ENCODE data around the gene FKBP4.
"Not testable (repeated sequence)": the region's sequence is repeated elsewhere in the genome, so short reads cannot be mapped to it uniquely, and the experiment has no call there.

The FKBP4 gene, protein sequence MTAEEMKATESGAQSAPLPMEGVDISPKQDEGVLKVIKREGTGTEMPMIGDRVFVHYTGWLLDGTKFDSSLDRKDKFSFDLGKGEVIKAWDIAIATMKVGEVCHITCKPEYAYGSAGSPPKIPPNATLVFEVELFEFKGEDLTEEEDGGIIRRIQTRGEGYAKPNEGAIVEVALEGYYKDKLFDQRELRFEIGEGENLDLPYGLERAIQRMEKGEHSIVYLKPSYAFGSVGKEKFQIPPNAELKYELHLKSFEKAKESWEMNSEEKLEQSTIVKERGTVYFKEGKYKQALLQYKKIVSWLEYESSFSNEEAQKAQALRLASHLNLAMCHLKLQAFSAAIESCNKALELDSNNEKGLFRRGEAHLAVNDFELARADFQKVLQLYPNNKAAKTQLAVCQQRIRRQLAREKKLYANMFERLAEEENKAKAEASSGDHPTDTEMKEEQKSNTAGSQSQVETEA

DNA sequence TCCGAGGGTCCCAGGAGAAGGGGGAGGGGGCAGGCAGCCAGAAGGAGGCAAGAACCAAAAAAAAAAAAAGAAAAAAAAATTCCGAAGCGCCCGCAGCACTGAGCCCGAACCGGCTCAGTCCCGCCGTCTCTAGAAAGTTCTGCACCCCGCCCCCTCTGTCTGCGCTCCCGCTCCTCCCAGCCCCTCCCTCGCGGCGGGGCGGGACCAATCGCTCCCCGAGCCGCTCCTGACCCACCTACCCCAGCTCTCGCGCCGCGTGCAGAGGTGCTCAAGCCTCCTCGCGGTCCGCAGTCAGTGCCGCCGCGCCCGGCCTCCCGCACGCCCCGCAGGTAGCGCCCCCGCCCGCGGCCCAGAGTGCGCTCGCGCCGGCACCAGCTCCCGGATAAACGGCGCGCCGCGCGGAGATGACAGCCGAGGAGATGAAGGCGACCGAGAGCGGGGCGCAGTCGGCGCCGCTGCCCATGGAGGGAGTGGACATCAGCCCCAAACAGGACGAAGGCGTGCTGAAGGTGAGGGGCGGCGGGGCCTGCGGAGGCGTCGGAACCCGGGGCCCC is at the start of gene FKBP4:
TSS of gene FKBP4 (plus strand) at position 235 of the 554 bp plus-strand sequence. CDS start at position 405, 170 bp downstream.
- DNase-seq (ENCODE audit: low read depth): peak; percentile 82

DNA sequence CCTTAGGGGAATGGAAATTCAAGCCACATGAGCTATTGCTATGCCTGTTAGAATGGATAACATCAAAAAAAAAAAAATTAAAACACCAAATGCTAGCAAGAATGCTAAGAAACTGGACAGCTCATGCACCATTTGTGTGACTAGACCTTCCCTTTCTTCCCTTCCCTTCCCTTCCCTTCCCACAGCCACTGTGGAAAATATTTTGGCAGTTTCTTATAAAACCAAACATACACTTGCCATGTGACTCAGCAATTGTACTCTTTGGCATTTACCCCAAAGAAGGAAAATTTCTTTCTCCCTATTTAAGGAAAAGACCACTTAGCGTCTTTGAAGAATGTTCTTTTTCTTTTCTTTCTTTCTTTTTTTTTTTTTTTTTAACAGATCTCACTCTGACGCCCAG is 49.1 kb upstream of the FKBP4 start:
- DNase-seq (ENCODE audit: low read depth): peak; percentile 75

DNA sequence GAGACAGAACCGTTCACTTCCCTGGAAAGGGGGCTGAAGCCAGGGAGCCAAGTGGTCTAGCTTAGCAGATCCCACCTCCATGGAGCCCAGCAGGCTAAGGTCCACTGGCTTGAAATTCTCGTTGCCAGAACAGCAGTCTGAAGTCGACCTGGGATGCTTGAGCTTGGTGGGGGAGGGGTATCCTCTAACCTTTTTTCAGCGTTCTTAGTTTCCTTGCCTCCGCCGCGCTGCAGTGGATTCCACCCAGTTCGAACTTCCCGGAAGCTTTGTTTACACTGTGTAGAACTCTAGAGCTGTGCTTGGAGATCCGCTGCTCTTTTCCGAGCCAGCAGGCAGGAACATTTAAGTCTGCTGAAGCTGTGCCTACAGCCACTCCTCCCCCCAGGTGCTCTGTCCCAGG is 45.2 kb upstream of the FKBP4 start:
- no peak for DNase-seq (ENCODE audit: low read depth)

DNA sequence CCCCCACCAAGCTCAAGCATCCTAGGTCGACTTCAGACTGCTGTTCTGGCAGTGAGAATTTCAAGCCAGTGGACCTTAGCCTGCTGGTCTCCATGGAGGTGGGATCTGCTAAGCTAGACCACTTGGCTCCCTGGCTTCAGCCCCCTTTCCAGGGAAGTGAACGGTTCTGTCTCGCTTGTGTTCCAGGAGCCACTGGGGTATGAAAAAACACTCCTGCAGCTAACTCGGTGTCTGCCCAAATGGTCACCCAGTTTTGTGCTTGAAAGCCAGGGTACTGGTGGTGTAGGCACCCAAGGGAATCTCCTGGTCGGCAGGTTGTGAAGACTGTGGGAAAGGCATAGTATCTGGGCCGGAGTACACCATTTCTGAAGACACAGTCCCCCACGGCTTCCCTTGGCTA is 44.6 kb upstream of the FKBP4 start:
- no peak for DNase-seq (ENCODE audit: low read depth)

DNA sequence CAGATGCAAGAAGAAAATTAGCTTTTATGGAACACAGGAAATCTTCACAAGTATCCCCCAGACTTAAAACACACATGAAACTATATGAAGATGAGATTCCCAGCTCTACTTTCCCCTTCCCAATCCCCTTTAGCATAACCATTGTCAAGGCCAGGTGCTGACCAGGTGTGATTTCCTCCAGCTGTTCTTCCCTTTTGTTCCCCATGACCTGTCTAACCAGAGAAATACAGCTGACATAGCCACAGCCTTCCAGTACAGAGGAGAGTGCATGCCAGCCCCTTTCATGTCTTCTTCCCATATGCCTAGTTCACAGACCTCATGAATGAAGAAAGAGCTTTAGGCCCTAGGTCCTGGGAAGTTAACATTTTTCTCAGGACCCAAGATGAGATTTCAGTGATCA is 43.5 kb upstream of the FKBP4 start:
- DNase-seq (ENCODE audit: low read depth): no peak

DNA sequence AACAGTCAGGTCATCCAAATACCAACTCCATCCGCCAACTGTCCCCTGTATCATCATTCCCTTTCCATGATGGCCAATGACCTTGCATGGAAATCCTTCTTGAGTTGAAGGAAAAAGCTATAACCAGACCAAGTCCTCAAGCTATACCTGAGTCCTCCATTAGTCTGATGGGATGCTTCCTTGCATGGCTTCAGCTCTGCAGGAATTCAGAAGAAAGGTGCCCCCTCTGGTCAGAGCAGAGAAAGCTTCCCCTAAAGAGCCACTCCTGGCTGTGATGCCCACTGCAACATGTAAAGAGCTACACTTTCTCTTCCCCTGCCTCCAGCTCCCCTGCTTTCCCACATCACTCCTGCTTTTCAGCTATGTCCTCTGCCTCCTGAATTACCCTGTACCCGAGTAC is 43.1 kb upstream of the FKBP4 start:
- no peak for DNase-seq (ENCODE audit: low read depth)

DNA sequence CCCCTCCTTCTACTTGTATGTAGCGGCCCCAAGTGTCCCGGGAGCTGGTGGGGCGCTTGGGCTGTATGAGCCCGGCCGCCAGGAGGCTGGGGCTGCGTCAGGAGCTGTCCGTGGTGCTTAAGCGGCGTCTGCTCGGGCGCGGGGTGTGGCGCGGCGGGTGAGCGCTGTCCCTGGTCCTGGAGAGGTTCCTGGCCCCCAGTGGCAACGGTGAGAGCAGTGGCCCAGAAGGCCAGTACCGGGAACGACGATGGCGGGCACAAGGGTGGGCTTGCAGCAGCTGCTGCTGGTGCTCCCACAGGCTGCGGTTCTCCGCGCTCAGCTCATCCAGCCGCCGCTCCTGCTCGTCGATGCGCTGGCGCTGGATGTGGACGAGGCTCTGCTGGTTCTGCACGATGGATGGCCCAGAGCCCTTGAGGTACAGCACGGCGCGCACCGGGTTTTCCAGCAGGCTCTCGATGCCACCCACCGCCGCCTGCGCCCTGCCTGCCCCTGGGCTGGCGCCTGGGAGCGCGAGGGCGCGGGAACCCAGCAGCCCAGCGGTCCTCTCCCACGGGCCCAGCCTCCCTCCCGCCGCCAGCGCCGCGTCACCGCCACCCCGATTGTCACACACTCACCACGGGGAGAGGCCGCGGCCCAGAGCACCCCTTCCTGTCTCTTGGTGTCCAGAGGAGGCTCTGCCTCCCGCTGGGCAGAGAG is 41.9 kb upstream of the FKBP4 start:
- DNase-seq (ENCODE audit: low read depth): peak; percentile 76

DNA sequence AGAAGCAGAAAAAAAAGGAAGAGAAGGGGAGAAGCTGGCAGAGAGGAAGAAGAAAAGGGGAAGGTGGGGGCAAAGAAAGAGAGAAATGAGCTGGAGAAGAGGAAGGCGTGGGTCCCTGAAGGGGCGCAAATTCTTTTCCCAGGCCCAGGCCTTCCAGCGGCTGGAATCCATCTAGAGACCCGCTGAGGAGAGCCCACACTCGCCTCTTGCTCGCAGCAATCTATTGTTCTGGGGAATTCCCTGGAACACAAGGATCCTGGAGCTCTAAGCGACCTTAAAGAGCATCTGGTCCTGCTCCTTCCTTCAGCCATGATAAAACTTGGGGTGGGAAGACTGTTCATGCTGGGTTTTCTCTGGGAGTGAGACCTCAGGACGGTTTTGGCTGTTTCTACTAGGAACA is 41.2 kb upstream of the FKBP4 start:
- no peak for DNase-seq (ENCODE audit: low read depth)

DNA sequence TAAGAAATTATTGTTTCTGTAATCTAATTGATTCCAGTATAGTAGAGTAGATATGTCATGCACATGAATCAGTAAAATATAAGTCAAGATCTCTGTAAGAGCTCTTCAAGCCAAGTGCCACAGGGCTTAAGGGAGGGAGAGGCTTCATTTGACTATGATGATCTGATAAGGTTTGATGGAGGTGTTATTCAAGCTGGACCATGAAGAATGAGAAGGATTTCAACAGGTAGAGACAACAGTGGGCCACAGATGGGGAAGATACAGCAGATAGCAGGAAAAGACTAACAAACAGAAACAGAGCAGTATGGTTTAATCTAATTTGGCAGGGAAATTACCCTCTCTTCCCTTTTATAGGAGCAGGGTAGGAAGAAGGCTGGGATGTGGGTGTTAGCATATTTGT is 40.6 kb upstream of the FKBP4 start:
- no peak for DNase-seq (ENCODE audit: low read depth)

DNA sequence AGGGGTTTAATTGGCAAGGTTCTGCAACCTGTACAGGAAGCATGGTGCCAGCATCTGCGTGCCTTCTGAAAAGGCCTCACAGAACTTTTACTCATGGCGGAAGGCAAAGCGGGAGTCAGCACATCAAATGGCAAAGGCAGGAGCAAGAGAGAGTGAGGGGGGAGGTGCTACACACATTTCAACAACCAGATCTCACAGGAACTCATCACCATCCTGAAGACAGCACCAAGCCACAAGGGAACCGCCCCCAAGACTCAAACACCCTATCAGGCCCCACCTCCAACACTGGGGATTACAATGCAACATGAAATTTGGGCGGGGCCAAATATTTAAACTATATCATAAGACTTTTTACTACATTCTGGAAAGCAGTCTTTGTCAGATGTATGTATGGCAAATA is 38.0 kb upstream of the FKBP4 start:
- DNase-seq (ENCODE audit: low read depth): no peak

DNA sequence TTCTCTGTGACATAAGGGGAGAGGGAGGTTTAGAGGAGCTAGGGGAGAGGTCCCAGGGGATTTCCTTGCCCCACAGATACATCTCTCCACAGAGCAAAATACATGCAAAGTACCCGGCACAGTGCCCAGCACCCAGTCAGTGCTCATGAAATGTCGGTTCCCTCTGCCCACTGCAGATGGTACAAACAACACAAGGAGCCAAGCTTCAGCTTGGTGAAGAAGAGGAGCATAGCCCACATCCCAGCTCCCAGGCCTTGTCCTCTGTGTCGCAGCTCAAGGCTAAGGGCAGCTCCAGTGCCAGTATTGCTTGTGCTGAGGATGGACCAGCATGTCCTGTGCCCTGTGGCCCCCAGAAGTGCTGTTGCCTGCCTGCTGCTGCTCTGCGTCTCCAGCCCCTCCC is 35.0 kb upstream of the FKBP4 start:
- no peak for DNase-seq (ENCODE audit: low read depth)

DNA sequence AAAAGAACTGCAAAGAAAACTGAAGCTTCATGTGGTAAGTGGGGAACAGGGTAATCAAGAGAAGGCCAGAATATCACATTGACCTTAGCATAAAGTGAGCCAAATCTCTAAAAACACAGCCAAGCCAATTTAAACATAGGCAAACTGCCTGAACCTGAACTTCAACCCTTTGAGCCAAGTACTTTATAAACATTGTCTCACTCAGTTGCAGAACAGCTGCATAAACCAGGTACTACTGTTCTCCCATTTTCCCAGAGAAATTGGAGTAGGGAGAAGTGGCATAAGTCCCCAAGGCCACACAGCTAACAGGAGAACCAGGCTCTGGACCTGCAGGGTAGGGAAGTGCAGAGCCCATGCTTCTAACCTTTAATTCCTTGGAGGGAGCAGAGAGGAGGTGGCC is 30.4 kb upstream of the FKBP4 start:
- no peak for DNase-seq (ENCODE audit: low read depth)

DNA sequence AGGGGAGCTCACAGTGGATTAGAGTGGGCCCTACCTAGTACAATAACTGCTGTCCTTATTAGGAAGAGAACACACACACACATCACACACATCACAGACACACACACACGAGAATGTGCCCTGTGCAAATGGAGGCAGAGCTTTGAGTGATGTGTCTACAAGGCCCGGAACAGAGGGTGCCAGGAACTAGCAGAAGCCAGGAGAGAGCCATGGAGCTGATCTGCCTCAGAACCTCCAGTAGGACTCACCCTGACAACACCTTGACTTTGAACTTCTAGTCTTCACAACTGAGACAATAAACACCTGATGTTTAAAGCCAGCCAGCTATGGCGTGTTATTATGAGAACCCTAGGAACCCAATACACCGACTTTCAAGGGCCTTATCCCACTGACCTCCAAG is 29.7 kb upstream of the FKBP4 start:
- no peak for DNase-seq (ENCODE audit: low read depth)

DNA sequence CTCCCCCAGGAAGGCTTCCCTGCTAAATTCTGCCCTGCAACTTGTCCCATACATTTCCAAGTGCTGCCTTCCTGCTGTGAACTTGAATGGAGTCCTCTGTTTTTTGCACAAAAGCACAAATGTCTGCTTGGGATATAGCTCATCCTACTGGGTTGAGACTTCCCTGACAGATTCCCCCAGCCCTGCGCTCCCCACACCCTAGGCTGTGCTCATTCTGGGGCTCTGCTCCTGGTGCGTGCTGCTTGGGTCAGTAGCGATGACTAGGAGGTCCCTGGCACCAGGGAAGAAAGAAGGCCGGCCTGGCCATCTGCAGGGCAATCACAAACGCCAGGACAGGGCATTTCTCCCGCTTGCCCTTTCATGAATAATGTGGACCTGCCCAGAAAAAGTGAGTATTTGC is 29.2 kb upstream of the FKBP4 start:
- DNase-seq (ENCODE audit: low read depth): no peak

DNA sequence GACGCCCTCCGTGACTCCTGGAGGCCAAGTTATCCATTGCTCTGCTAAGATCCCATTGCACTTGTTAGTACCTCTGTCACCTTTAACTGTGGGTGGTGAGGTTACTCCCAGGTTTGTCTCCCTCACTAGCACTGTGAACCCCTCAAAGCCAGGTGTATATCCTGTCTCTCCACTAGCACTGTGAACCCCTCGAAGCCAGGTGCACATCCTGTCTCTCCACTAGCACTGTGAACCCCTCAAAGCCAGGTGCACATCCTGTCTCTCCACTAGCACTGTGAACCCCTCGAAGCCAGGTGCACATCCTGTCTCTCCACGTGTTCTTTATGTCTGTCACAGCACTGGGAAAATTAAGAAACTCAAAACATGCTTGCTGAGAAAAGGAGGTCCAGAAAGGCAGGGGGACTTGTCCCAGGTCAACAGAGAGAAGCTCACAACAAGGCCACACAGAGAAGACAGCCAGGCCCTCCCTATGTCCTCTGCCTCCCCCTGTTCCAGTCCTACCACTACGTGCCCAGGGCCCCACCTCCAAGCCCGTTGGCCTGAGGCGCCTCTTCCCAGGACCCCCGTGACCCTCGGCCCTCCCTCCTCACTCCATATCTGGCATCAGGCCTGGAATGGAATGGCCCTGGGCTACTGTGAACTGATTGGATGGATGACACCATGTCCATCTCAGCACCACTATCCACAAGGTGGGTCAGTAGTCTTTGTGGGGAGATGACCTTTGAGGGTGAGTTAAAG is 26.4 kb upstream of the FKBP4 start:
- DNase-seq (ENCODE audit: low read depth): no peak

DNA sequence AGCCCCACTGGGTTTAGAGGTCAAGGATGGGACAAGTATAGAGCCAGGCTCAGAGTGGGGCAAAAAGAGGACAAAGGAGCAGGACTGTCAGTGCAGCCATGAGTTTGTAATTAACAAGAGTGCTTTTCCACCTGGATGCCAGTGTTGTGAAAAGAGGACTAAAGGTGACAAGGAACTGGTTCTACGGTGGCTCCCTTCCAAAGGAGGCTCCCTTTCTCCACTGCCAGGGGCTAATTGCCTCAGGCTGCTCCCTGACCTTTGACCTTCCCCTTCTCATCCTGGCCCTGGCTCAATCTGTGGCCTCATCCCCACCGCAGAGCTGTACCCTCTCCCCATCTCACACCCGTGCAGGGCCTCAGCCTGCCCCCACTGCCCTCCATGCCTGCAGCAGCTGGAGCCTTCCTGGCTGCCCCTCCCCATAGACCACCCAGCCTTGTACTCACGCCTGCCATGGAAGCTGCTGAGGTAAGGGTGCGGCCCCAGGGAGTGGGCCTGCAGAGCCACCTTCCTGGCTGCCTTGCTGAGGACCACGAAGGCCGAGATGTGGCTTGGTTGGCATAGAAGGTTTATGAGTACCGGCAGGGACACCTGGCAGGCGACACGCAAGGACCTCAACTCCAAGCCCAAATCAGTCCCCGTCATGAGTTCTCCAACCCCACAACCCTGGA is 24.8 kb upstream of the FKBP4 start:
- no peak for DNase-seq (ENCODE audit: low read depth)

DNA sequence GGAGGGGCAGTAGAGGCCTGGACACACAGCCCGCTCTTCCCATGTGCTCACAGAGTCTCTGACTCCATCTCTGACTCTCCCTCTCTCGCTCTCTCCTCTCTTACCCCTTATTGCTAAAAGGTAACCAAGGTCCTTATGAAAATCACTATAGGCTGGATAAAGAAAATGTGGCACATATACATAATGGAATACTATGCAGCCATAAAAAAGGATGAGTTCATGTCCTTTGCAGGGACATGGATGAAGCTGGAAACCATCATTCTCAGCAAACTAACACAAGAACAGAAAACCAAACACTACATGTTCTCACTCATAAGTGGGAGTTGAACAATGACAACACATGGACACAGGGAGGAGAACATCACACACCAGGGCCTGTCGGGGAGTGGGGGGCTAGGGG is 24.2 kb upstream of the FKBP4 start:
- not testable (repeated sequence) for DNase-seq (ENCODE audit: low read depth)

DNA sequence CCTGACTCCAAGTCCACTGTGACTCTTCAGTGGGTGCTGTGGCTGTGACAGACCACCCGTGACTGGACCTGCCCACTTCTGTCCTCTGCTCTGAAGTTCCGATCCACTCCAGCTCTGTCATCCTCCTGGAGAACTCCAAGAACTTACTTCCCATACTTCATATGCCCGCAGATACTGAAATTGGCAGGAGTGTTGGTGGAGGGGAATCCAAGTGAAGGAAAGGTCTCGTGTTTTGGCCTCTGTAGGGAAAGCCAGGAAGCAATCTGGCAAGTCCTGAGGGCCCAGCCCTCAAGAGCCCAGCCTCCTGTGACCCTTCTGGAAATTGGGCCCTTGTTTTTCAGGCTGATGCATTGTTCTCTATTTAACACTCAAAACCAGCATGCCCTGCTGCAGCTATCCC is 22.4 kb upstream of the FKBP4 start:
- DNase-seq (ENCODE audit: low read depth): no peak

DNA sequence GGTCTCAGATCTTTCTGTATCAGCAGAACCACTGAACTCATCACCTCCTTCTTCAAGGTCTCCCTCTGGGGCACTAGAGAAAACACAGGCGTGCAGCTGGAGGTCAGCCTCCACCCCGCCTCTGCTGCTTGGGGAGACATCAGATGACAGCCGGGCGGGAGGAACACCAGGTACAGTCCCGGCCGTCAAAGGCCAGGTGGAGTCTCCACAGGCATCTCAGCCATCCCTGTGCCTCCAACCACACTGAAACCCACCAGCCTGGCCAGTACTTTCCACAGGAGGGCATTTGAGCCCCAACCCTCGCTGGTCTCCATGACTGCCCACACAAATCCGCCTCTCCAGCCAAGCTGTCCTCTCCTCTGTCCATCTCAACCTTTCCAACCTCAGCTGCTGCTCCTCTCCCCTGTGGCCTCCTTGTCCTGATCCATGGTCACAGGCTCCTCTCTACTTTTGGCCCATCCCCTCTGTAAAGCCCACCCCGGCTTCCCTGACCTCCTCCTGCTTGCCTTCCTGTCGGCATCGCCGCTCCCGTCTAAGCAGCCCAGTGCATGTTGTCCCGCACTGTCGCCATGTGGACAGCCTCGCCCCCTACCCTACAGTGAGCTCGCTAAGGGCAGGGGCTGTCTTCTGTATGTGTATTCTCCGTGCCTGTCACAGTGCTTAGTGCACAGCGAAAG is 21.4 kb upstream of the FKBP4 start:
- DNase-seq (ENCODE audit: low read depth): no peak

DNA sequence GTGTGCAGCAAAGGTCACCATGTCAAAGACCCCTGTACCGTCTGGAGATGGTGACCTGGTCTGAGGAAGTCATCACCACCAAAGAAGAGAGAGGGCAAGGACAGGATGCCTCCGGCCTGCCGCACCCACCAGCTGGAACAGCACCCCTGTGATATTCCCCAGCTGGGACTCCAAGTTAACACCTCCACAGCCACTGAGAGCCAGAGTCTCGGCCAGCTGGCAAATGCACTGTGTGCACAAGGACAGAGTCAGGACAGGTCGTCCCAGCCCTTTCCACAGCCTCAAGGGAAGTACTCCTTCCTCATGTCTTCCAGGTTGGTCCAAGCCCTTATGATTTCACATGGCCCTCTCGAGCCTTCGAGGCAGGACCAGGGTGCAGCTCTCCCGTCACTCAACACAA is 19.3 kb upstream of the FKBP4 start:
- no peak for DNase-seq (ENCODE audit: low read depth)

DNA sequence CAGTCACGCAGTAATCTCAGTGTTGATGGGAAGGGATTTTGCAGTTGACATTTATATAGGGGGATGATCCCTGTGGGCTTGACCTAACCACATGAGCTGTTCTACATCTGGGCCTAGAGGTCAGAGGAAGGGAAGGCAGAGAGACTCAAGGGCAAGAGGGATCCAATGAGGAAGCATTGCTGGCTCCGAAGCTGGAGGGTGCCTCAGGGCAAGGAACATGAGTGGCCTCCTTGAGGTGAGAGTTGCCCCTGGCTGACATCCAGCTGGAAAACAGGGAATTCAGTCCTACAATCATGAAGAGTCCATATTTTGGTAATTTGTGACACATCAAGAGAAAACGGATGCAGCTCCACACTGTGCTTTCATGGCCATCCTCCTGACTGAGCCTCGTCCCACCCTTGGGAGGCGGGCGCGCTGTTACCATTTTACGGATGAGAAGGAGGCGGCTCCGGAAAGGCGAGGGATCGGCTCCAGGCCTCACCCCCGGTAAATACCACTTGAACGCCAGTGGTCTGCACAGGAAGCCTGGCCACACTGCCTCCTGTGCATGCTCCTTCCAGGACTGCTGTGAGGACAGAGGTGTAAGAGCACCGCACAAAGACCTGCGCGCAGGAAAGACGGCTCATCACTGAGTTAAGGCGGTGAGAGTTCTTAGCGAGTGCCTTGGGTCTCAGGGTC is 18.5 kb upstream of the FKBP4 start:
- DNase-seq (ENCODE audit: low read depth): no peak

All from EH (cell line).